GM19455 (cell line): ENCODE measurements around the gene ATP1A2.

Experiments
- ATAC-seq: cut with Tn5 transposase; IDR thresholded peaks from one replicate; pipeline ENCODE4 v1.9.1; 2021; ENCODE audit not compliant: unreplicated experiment

Gene ATP1A2

GRCh38 chr1:160115545-160116282, at the start of gene ATP1A2:
ATP1A2 (plus strand) TSS chr1:160115759; CDS start chr1:160115862, 103 bp downstream.
- ATAC-seq = no peak

GRCh38 chr1:160066829-160067745, 48.5 kb upstream of the ATP1A2 start:
- ATAC-seq = no peak

GRCh38 chr1:160068225-160068624, 47.3 kb upstream of the ATP1A2 start:
- ATAC-seq = no peak

- ATAC-seq = no peak
These were observed 45.9 kb upstream of the ATP1A2 start, which contains the start of gene KCNJ10 for GRCh38 chr1:160069460-160070231. KCNJ10 (minus strand) TSS chr1:160070160; CDS start chr1:160042532, 27,628 bp downstream.

- ATAC-seq = no peak
These were observed 45.1 kb upstream of the ATP1A2 start for GRCh38 chr1:160070243-160071163.

GRCh38 chr1:160071289-160071688, 44.3 kb upstream of the ATP1A2 start:
- ATAC-seq = no peak

GRCh38 chr1:160074865-160075264, 40.7 kb upstream of the ATP1A2 start:
- ATAC-seq = no peak

- ATAC-seq = no peak
These were observed 39.7 kb upstream of the ATP1A2 start for GRCh38 chr1:160075836-160076235.

GRCh38 chr1:160076295-160076694, 39.3 kb upstream of the ATP1A2 start:
- ATAC-seq = no peak

- no peak for ATAC-seq
These were observed 38.1 kb upstream of the ATP1A2 start for GRCh38 chr1:160077486-160077885.

GRCh38 chr1:160078512-160079195, 36.9 kb upstream of the ATP1A2 start:
- ATAC-seq = peak; percentile 65

- no peak for ATAC-seq
These were observed 36.1 kb upstream of the ATP1A2 start for GRCh38 chr1:160079448-160079847.

- no peak for ATAC-seq
These were observed 35.0 kb upstream of the ATP1A2 start for GRCh38 chr1:160080381-160081100.

GRCh38 chr1:160081261-160081936, 34.2 kb upstream of the ATP1A2 start, which contains the start of gene KCNJ9:
KCNJ9 (plus strand) TSS chr1:160081538; CDS start chr1:160084031, 2,493 bp downstream.
- ATAC-seq = no peak

- ATAC-seq = no peak
These were observed 33.1 kb upstream of the ATP1A2 start for GRCh38 chr1:160082487-160082886.

- ATAC-seq = no peak
These were observed 32.6 kb upstream of the ATP1A2 start for GRCh38 chr1:160082926-160083325.

- ATAC-seq = no peak
These were observed 31.4 kb upstream of the ATP1A2 start for GRCh38 chr1:160083968-160084770.
